NCI-H187 (cell line): ENCODE results near the gene PSMG3.

Experiments
- DNase-seq, 2 experiments: peaks; one replicate each; lab custom pipeline; 2025; lab: John Stamatoyannopoulos, UW

The PSMG3 gene

DNA sequence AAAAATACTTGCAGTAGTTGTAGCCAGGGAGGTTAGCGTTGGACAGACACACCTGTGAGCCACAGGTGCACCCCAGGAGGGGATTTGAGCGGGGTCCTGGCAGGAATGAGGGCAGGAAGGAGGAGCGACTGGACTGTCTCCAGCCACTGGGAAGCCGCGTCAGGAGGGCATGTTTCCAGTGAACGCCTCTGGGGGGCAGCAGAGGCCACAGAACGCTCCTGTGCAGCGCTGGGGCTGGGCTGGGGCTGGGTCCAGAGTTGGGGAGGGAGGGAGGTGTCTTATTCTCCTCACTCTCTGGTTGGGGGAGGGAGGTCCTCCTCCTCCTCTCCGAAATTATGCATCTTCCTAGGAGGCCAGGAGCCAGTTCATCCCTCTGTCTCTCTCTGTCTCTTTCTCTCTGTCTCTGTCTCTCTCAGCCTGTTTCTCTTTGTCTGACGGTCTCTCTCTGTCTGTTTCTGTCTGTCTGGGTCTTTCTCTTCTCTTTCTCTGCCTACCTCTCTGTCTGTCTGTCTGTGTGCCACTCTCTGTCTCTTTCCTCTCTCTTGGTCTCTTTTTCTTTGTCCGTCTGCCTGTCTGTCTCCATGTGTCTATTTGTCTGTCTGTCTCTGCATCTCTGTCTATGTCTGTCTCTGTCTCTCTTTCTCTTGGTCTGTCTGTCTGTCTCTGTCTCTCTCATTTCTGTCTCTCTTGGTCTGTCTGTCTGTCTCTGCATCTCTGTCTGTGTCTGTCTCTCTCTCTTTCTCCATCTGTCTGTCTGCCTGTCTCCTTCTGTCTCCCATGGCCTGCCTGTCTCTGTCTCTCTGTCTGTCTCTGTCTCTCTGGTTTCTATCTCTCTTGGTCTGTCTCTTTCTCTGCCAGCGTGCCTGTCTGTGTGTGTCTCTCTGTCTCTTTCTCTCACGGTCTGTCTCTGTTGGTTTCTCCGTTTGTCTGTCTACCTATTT lies 9.9 kb upstream of the PSMG3 start:
- DNase-seq, result peak; percentile 29 to 43

- DNase-seq, result no peak
Observed at GRCh38 chr7:1578513-1578912, 8.7 kb upstream of the PSMG3 start.

DNA sequence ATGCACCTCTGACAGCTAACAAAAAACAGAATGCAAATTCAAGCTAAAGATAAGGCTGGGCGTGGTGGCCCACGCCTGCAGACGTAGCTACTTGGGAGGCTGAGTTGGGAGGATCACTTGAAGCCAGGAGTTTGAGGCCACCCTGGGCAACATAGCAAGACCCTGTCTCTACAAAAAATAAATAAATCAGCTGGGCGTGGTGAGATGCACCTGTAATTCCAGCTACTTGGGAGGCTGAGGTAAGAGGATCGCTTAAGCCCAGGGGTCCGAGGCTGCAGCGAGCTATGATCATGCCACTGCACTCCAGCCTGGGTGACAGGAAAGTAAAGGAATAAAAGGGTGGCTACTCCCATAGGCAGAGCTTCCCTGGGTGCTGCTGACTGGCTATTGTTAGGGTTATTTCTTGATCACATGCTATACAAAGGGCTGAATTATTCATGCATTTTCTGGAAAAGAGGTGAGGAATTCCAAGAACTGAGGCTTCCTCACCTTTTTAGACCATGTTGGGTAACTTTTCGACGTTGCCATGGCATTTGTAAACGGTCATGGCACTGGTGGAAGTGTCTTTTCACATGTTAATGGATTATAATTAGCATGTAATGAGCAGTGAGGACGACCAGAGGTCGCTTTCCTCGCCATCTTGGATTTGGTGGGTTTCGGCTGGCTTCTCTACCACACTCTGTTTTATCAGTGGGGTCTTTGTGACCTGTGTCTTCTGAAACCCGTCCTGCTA lies 6.9 kb upstream of the PSMG3 start:
- no peak for DNase-seq

DNA sequence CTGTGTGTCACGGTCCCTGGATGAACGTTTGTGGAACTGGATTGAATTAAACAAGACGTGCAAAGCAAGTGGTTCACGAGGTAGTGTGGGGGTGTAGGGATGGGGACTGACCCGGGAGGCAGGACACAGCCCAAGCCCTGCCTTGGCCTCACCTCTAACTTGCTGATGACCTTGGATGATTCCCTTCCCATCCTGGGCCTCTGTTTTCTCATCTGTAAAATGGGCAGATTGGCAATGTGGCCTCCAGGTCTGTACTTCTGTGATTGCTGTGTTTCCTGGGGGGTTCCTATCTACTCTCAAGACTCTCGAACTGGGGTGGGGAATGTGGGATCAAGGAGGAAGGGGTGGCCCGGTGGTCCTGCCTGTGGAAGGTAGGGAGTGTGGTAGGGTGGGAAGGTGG lies 6.0 kb upstream of the PSMG3 start:
- no peak for DNase-seq

- DNase-seq, result no peak
Observed at GRCh38 chr7:1572111-1572822, 2.4 kb upstream of the PSMG3 start.

DNA sequence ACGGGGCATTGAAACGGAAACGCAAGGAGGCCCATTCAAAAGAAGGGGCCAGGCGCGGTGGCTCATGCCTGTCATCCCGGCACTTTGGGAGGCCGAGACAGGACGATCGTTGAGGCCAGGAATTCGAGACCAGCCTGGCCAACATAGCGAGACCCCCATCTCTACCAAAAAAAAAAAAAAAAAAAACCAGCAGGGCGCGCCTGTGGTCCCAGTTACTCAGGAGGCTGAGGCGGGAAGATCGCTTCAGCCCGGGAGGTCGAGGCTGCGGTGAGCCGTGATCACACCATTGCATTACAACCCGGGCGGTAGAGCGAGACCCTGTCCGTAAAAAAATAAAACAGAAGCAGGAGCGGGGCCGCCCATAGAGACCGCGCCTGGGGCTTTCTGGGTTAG lies 396 bp downstream of the PSMG3 start:
- no peak for DNase-seq

GRCh38 chr7:1569016-1569415 lies 816 bp downstream of the PSMG3 start:
- no peak for DNase-seq

GRCh38 chr7:1567896-1568510 lies 1.8 kb downstream of the PSMG3 start:
- peak in 1 of 2 experiments; percentile 19 for DNase-seq

DNA sequence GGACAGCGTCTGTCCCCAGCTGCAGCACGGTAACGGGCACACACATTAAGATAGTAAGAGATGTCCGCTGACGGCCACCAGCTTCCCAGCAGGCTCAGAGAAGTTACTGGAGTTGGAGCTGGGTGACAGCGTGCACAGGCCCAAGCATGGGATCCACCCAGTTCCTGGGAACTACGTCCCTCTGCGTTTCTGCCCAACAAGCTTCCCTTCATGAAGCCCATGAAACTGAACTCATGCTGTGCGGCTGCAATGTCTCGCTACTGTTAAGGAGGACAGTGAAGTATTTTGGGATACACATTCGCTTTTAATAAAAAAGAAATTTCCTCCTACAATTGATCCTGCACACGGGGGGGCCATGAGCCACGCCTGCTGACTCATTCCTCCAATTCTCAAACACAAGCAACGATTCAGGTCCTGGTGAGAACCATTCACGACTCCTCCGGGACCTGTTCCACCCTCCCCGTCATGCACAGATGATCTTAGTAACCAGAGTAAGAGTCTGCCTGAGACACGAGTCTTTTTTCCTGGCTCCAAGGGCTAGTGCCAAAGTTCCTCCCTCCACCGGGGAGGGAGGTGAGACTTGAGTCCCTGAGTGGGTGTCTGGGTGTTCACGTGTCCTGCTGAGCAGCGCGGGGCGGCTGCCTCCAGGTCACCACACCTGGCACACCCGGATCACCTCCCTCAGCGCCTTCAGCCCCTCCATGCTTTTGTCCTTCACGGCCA lies 2.6 kb downstream of the PSMG3 start:
- peak; percentile 66 to 79 for DNase-seq

GRCh38 chr7:1566687-1567048 lies 3.2 kb downstream of the PSMG3 start:
- DNase-seq, result no peak

DNA sequence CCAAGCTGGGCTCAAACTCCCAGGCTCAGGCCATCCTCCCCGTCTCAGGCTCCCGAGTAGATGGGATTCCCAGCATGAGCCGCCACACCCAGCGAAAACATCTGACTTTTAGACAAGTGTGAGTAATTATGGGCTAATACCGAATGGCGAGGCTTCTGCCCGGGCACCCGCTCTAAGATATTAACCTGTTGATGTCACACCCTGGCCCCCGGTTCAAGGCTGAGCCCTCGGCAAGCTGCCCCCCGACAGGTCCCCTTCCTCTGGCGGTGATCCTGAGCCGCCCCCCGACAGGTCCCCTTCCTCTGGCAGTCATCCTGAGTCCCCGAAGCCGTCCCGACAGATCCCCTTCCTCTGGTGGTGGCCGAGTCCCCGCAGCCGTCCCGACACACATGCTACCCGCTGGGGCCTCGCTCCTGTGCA lies 5.2 kb downstream of the PSMG3 start:
- no peak for DNase-seq

DNA sequence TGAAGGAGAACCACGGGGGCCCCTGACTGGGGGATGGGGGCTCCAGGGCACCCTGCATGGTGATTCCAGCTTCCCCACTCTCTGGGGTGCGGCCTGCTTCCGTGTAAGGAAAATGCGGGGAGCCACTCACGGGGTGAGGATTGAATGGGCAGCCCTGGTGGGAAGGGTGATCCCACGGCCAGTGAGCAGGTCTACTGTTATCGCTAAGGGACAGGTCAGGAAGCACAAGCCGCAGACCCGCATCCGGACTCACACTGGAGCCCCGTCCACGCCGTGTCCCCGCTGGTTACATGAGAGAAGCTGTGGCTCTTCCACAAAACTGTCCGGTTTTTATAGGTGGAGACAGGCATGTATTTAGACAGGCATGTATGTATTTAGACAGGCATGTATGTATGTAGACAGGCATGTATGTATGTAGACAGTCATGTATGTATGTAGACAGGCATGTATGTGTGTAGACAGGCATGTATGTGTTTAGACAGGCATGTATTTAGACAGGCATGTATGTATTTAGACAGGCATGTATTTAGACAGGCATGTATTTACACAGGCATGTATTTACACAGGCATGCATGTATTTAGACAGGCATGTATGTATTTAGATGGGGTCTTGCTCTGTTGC lies 5.7 kb downstream of the PSMG3 start:
- no peak for DNase-seq

- no peak for DNase-seq
Observed at GRCh38 chr7:1562597-1563051, 7.2 kb downstream of the PSMG3 start.

DNA sequence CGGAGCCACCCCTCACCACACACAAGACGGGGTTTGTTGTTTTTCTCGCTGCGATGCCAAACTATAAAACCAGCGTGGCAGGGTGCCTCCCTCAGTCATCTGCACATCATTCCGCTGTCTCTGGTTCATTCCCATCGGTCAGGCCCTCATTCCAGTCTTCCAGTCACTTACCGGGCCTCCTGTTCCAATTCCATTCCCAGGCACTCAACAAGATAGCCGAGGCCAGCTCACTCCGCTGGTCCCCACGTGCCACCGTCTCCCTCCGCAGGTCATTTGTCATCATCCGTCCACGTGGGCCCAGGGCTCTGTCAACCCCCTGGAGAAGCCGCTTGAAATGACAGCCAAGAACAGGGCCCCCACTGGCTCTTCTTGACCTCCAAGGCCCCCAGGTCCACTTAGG lies 7.7 kb downstream of the PSMG3 start:
- DNase-seq, result no peak

- DNase-seq, result no peak
Observed at GRCh38 chr7:1561036-1561940, 8.5 kb downstream of the PSMG3 start.

GRCh38 chr7:1560620-1561031 lies 9.2 kb downstream of the PSMG3 start:
- no peak for DNase-seq

DNA sequence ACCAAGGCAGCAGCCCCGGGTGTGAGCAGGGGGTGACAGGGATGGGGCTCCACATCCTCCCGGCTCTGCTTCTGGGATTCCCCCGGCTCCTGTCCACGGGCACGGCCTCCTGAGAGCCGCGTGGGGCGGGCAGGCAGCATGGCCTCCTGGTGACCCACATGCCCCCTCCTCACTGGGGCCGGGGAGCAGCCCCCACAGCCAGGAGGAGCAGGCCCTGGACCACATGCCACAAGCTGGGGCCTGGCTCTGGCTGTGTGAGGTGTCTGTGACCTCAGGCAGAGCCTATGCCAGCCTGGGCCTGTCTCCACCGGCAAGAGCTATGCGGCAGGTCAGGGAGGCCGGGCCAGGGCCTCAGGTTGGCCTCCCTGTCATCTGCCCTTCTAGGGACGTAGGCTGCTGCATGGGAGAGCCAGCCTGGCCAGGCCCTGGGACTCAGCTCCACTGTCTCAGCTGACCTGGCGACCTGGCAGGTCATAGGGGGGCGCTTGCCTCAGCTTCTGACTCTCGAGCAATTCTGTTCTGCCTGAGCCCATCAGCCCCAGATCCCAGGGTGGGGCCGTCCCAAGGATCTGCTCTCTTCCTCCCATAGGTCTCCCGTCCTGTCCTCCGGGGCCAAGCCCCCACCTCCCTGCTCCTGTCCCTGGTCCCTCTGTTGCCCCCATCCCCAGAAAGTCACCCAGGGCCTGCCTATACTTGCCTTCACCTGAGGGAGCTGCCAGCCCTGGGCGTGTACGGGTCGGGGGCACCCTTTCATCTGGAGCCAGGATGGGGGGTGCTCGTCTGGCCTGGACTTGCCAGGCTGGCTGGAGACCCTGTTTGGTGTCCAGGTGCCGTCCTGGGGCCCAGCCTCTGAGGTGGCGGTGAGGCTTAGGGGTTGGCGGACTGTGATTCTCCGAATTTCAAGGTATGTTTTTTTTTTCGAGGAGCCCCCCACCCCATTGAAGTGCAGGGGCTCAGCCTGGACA lies 9.9 kb downstream of the PSMG3 start:
- no peak for DNase-seq

DNA sequence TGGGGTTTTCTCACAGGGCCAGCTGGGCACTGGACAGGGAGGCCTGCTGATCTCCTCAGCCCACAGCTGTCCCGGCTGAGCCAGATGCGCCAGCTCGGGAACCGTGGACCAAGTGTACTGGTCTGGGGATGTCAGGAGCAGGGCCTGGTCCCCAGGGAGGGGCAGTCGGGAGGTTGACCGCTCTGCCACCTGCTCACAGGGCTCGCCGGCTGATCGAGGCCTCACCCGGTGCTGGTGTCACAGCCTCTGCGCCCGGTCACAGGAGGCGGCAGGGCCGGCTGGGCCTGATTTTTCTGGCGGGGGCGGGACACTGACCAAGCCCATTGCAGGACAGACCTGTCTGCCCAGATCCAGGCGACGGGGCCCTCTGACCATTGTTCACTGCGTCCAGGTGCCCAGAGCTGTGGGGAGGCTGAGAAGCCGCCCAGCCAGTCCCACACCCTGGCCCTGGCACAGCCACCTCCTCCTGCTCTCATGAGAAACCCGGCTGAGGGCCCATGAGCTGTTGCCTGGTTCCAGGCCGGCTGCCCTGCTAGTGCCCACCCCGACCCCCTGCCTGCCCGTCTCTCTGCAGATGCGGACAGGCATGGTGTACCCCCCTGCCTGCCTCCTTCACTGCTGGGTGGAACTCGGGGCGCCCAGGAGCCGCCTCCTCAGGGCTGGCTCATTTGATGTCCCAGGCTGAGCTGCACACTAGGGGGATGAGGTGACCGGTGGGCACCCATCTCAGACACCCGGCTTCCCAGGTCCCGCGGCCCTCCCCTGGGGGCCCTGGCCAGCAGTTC lies 10.8 kb downstream of the PSMG3 start:
- no peak for DNase-seq
